IMR-90 (cell line): ENCODE results near the gene SLC25A25. TPM values are rescaled to one million over a fixed set of nuclear protein-coding genes. Genes with fewer than 3 reads are reported as not detected.

Source experiments
- ATAC-seq: fragments of 200-7000 bp; cut with Tn5 transposase; 2 replicates; pipeline ENCODE4 v1.9.1; 2020; ENCODE audit warnings: low read depth, mild to moderate bottlenecking, moderate library complexity
- BruUV-seq: library from RNA; stranded (reverse); fragments of 400-500 nt; replicated peaks from 2 replicates; lab custom pipeline; 2021; lab: Mats Ljungman, UMichigan
- CTCF ChIA-PET: fragments of 300-600 bp; formaldehyde crosslinking; extraction: SDS; loops from one replicate; lab custom pipeline; 2021; ENCODE audit warnings: antibody characterized with exemption; lab: Yijun Ruan, JAX
- POLR2A ChIA-PET: fragments of 300-600 bp; sonication (Branson Sonifier 250); formaldehyde crosslinking; loops from one replicate; lab custom pipeline; 2022; ENCODE audit warnings: antibody characterized with exemption; ENCODE audit not compliant: unreplicated experiment; lab: Charles Lee
- DNase-seq: peaks from one replicate; pipeline ENCODE4 v3.0.0; 2013
- H2AFZ ChIP-seq: replicated peaks from 2 replicates; pipeline ENCODE3; 2013; ENCODE audit warnings: low read length, mild to moderate bottlenecking; ENCODE audit not compliant: poor library complexity
- H2AK5ac ChIP-seq: 2 replicates; pipeline ENCODE4 v1.6.1; 2013; ENCODE audit warnings: low read depth, low read length, inconsistent platforms
- H2AK9ac ChIP-seq: replicated peaks from 2 replicates; pipeline ENCODE3; 2013; ENCODE audit warnings: mild to moderate bottlenecking, low read depth, low read length, moderate library complexity; ENCODE audit not compliant: poor library complexity
- H2BK120ac ChIP-seq: 2 replicates; pipeline ENCODE4 v1.6.1; 2013; ENCODE audit warnings: low read depth, low read length, inconsistent platforms
- H2BK15ac ChIP-seq: 3 replicates; pipeline ENCODE4 v1.6.1; 2013; ENCODE audit warnings: low read depth, low read length, inconsistent platforms
- H2BK20ac ChIP-seq: 2 replicates; pipeline ENCODE4 v1.6.1; 2013; ENCODE audit warnings: low read depth, mild to moderate bottlenecking, inconsistent platforms, low read length, moderate library complexity
- H2BK5ac ChIP-seq: 2 replicates; pipeline ENCODE4 v1.6.1; 2013; ENCODE audit warnings: mild to moderate bottlenecking, low read depth, low read length, inconsistent platforms; ENCODE audit not compliant: poor library complexity, severe bottlenecking
- H3K14ac ChIP-seq: replicated peaks from 2 replicates; pipeline ENCODE4 v1.6.1; 2013; ENCODE audit warnings: low read depth, low read length, inconsistent platforms
- H3K18ac ChIP-seq: 2 replicates; pipeline ENCODE4 v1.6.1; 2013; ENCODE audit warnings: low read depth, low read length, control low read depth
- H3K23ac ChIP-seq: 2 replicates; pipeline ENCODE4 v1.6.1; 2013; ENCODE audit warnings: low read depth, low read length, inconsistent platforms
- H3K27ac ChIP-seq: 2 replicates; pipeline ENCODE4 v1.5.1; 2013; ENCODE audit warnings: mild to moderate bottlenecking, control low read depth, low read length; ENCODE audit not compliant: insufficient read depth
- H3K27me3 ChIP-seq: 2 replicates; pipeline ENCODE4 v1.6.1; 2013; ENCODE audit warnings: low read length; ENCODE audit not compliant: control insufficient read depth, insufficient read depth
- H3K36me3 ChIP-seq: 2 replicates; pipeline ENCODE4 v1.6.1; 2013; ENCODE audit warnings: low read length, mixed read lengths; ENCODE audit not compliant: control insufficient read depth, insufficient read depth
- H3K4ac ChIP-seq: 2 replicates; pipeline ENCODE4 v1.6.1; 2013; ENCODE audit warnings: low read depth, low read length, inconsistent platforms
- H3K4me1 ChIP-seq: 2 replicates; pipeline ENCODE4 v1.6.1; 2013; ENCODE audit warnings: low read length, mixed read lengths; ENCODE audit not compliant: control insufficient read depth, insufficient read depth
- H3K4me2 ChIP-seq: 2 replicates; pipeline ENCODE4 v1.6.1; 2013; ENCODE audit warnings: low read depth, mild to moderate bottlenecking, control low read depth, low read length, moderate library complexity
- H3K4me3 ChIP-seq: 2 replicates; pipeline ENCODE4 v1.5.1; 2013; ENCODE audit warnings: low read depth, mild to moderate bottlenecking, control low read depth, low read length, moderate library complexity; ENCODE audit not compliant: insufficient read depth
- H3K56ac ChIP-seq: 2 replicates; pipeline ENCODE4 v1.6.1; 2013; ENCODE audit warnings: low read length, inconsistent platforms; ENCODE audit not compliant: insufficient read depth; ENCODE audit errors: extremely low read depth
- H3K79me1 ChIP-seq, 2 experiments: 2 replicates each; pipeline ENCODE4 v1.6.1; 2013; ENCODE audit warnings: low read length in 2 of 2, inconsistent platforms in 1 of 2, low read depth in 1 of 2
- H3K9ac ChIP-seq: 2 replicates; pipeline ENCODE4 v1.6.1; 2013; ENCODE audit warnings: low read depth, low read length, control low read depth
- H3K9me1 ChIP-seq: 2 replicates; pipeline ENCODE4 v1.6.1; 2013; ENCODE audit warnings: low read length, inconsistent platforms; ENCODE audit not compliant: insufficient read depth
- H3K9me3 ChIP-seq: 2 replicates; pipeline ENCODE4 v1.6.1; 2013; ENCODE audit warnings: low read length; ENCODE audit not compliant: control insufficient read depth, insufficient read depth
- H4K20me1 ChIP-seq: 2 replicates; pipeline ENCODE4 v1.6.1; 2013; ENCODE audit warnings: low read length, inconsistent platforms; ENCODE audit not compliant: insufficient read depth
- H4K5ac ChIP-seq: 2 replicates; pipeline ENCODE4 v1.6.1; 2013; ENCODE audit warnings: mild to moderate bottlenecking, low read depth, low read length, control low read depth
- H4K8ac ChIP-seq, 2 experiments: 2 replicates each; pipeline ENCODE4 v1.6.1; 2013; ENCODE audit warnings: low read depth in 2 of 2, low read length in 2 of 2, control low read depth in 1 of 2, inconsistent platforms in 1 of 2
- H4K91ac ChIP-seq: 2 replicates; pipeline ENCODE4 v1.6.1; 2013; ENCODE audit warnings: low read depth, low read length, inconsistent platforms; ENCODE audit not compliant: insufficient read depth
- CHD1 ChIP-seq: IDR thresholded peaks from 2 replicates; pipeline ENCODE4 v1.6.1; 2012; ENCODE audit warnings: low read depth, low read length, improper control_type of control experiment
- RAD21 ChIP-seq: IDR thresholded peaks from 2 replicates; pipeline ENCODE4 v1.6.1; 2012; ENCODE audit warnings: low read length, improper control_type of control experiment
- WGBS, 2 experiments: methylation state at CpG; one replicate each; pipeline versions ENCODE4 v1.1.5 to v1.1.7; 2013; ENCODE audit warnings: missing lambda C conversion rate in 2 of 2; ENCODE audit not compliant: insufficient read length in 1 of 2; ENCODE audit errors: extremely low coverage in 2 of 2; 5-methylcytosine and 5-hydroxymethylcytosine counted together
- dilution Hi-C: fragments of 300-500 bp; cut with HindIII; formaldehyde crosslinking; loops from one replicate; pipeline ENCODE4 v1.14.3; 2018; ENCODE audit warnings: low sequenced_read_pairs; ENCODE audit not compliant: unreplicated experiment
- in situ Hi-C: fragments of 300-500 bp; cut with MboI; formaldehyde crosslinking; loops from 3 replicates; pipeline ENCODE4 v1.14.3; 2019; ENCODE audit warnings: low sequenced_read_pairs, inconsistent platforms, mixed read lengths
- intact Hi-C: fragments of 100-400 bp; cut with micrococcal nuclease; formaldehyde crosslinking; loops from 2 replicates; pipeline ENCODE4 v1.10.0; 2022
- polyA plus RNA-seq, 3 experiments: library from polyadenylated mRNA; depleted of rRNA; stranded (reverse); fragments of >200 nt; gene quantifications; 2 replicates each; pipeline ENCODE4 v1.2.3, GENCODE V29; 2012; ENCODE audit warnings: low replicate concordance in 1 of 3
- total RNA-seq: library from RNA; depleted of rRNA; stranded (reverse); fragments of >200 nt; gene quantifications from 2 replicates; pipeline ENCODE4 v1.2.3, GENCODE V29; 2012

The SLC25A25 gene
- total and polyA plus RNA-seq, 2 of the 4 experiments (the other 2 are of a cell fraction): 14.0 to 17.9 TPM

- 88% methylated on average over 5 of the region's 29 CpGs; no CpG with 5 or more reads in 1 of the 2 experiments for WGBS, 2 experiments
- Histone ChIP-seq H3K36me3 (peaks cover 7% of the 10 kb centered on the region), H2BK120ac (no peak overlapping the region), H2AK9ac (no peak overlapping the region), H3K4me3 (no peak overlapping the region), H2BK15ac (no peak overlapping the region), H3K9me3 (no peaks in the 10 kb centered on the region), H3K23ac (no peak overlapping the region), H2AFZ (no peak overlapping the region), H3K14ac (no peak overlapping the region), H4K20me1 (no peaks in the 10 kb centered on the region), H3K9me1 (no peaks in the 10 kb centered on the region), H2AK5ac (no peak overlapping the region), H4K8ac (no peak overlapping the region), H3K18ac (no peak overlapping the region), H3K56ac (no peak overlapping the region), H3K27me3 (no peaks in the 10 kb centered on the region), H3K4me1 (no peaks in the 10 kb centered on the region), H3K27ac (no peak overlapping the region), H3K79me1 (no peaks in the 10 kb centered on the region), H3K4me2 (no peak overlapping the region), H4K5ac (no peak overlapping the region), H3K4ac (no peak overlapping the region), H3K9ac (no peak overlapping the region), H2BK20ac (no peak overlapping the region), H4K91ac (no peak overlapping the region), H2BK5ac (no peak overlapping the region)
- intact Hi-C loops: loop anchor here (5.0 kb wide), 1 partner anchor 372 kb away; no protein-coding TSS in a partner anchor
- dilution Hi-C loops: no loop called here
- no peak for DNase-seq
- in situ Hi-C loops: no loop called here
- ChIA-PET POLR2A (no interaction called here), CTCF (no interaction called here)
- no peak for ATAC-seq
- BruUV-seq: no TSS peak
- TF ChIP-seq RAD21 (no peak), CHD1 (no peak)
Measured at GRCh38 chr9:128114326-128115186, 46.5 kb downstream of the SLC25A25 start.
